Adrenal gland (tissue), 5 donors: Measurements from ENCODE around the gene ASTN2.

ENCODE experiments used
- CTCF ChIP-seq, 6 experiments: fragments of 450-650 bp in 4 of 6; fragments of 200-600 bp in 2 of 6; sonication (generic) in 1 of 6; IDR thresholded peaks; 1 replicate in 5 of 6; 2 replicates in 1 of 6; pipeline versions ENCODE4 v1.5.1 to v1.8.0; 2016 to 2021; ENCODE audit warnings: antibody characterized with exemption in 6 of 6, mild to moderate bottlenecking in 2 of 6, moderate library complexity in 1 of 6
- POLR2A ChIP-seq, 2 donors: fragments of 450-650 bp; IDR thresholded peaks; one replicate each; pipeline ENCODE4 v1.6.1; 2017; ENCODE audit warnings: antibody characterized with exemption in 2 of 2, mild to moderate bottlenecking in 2 of 2, moderate library complexity in 1 of 2
- donor health status: DM: no; HTN: no; CAD: no.

- no peak for TF ChIP-seq CTCF (IDR thresholded peaks at IDR 0.05)
- no peak for TF ChIP-seq POLR2A (IDR thresholded peaks at IDR 0.05)
These were observed 69.8 kb downstream of the ASTN2 start for GRCh38 chr9:117344892-117345660.
